ENCODE results near the gene CSNK2A1.

DNA sequence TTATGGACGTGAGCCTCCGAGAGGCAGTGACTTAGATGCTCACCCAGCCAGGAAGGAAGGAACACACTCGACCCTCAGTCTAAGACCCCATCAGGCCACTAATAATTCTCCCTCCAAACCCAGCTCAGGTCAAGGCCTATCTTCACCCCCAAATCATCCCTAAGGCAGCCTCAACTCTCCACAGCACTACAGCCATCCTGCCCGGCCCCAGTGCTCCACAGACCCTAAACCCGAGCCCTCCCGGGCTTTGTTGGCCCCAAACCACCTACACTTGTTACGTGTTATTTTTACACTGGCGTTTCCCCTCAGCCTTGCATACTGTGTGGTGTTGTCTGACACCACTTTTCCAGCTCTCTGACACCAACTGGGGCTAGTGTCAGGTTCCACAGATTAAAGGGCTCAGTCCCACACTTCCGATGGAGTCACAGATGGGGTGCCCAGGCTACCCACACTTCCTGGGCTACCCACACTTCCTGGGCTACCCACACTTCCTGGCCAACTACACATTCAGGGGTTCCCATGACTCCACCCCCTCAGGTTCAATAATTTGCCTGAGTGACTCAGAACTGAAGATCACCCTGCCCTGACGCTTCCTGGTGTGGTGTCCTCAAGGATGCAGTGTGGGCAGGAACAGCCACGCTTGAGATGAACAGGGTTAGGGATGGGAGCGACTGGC lies 110.2 kb downstream of the CSNK2A1 start:
- no peak for TF ChIP-seq SIN3A (IDR thresholded peaks at IDR 0.05; ENCODE audit: borderline replicate concordance, insufficient read depth, low read length)
- TF ChIP-seq POLR2AphosphoS5 (IDR thresholded peaks at IDR 0.05; ENCODE audit: low read depth, low read length): no peak
- no peak for TF ChIP-seq FOXP2 (optimal IDR thresholded peaks at IDR 0.05; ENCODE audit: borderline replicate concordance, extremely low read depth, extremely low read length, insufficient read depth)
- TF ChIP-seq, protein P1, sequence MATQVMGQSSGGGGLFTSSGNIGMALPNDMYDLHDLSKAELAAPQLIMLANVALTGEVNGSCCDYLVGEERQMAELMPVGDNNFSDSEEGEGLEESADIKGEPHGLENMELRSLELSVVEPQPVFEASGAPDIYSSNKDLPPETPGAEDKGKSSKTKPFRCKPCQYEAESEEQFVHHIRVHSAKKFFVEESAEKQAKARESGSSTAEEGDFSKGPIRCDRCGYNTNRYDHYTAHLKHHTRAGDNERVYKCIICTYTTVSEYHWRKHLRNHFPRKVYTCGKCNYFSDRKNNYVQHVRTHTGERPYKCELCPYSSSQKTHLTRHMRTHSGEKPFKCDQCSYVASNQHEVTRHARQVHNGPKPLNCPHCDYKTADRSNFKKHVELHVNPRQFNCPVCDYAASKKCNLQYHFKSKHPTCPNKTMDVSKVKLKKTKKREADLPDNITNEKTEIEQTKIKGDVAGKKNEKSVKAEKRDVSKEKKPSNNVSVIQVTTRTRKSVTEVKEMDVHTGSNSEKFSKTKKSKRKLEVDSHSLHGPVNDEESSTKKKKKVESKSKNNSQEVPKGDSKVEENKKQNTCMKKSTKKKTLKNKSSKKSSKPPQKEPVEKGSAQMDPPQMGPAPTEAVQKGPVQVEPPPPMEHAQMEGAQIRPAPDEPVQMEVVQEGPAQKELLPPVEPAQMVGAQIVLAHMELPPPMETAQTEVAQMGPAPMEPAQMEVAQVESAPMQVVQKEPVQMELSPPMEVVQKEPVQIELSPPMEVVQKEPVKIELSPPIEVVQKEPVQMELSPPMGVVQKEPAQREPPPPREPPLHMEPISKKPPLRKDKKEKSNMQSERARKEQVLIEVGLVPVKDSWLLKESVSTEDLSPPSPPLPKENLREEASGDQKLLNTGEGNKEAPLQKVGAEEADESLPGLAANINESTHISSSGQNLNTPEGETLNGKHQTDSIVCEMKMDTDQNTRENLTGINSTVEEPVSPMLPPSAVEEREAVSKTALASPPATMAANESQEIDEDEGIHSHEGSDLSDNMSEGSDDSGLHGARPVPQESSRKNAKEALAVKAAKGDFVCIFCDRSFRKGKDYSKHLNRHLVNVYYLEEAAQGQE (IDR thresholded peaks at IDR 0.05; ENCODE audit: insufficient read depth in 1 of 2, low read depth in 2 of 2, low read length in 2 of 2): no peak
- TF ChIP-seq TAF1 (IDR thresholded peaks at IDR 0.05; ENCODE audit: borderline replicate concordance, insufficient read depth, low read length): no peak

All from PFSK-1 (cell line).